Measurements from ENCODE around the gene TCIRG1. TPM values are rescaled to one million over a fixed set of nuclear protein-coding genes. Genes with fewer than 3 reads are reported as not detected.
A peak's percentile ranks its signal among the peaks of the same experiment; 100 is the strongest.

The TCIRG1 gene
- total RNA-seq, 4 donors from 2014 or later, result 260 to 697 (median 380) TPM

GRCh38 chr11:68015467-68015866 lies 23.4 kb upstream of the TCIRG1 start:
- H3K9me3 ChIP-seq, result no peaks in the 10 kb centered on the region
- no peaks in the 10 kb centered on the region for H3K36me3 ChIP-seq
- peaks cover 21 to 36% (median 25%) of the 10 kb centered on the region in 4 donors for H3K4me1 ChIP-seq
- WGBS, 2 donors (ENCODE audit: low coverage in 1 of 2), result 94 to 100% methylated on average over 7 to 8 of the region's 8 CpGs
- H3K4me3 ChIP-seq, result no peak overlapping the region
- H3K27ac ChIP-seq, result no peak overlapping the region
- intact Hi-C loops (cut with DNase I; ENCODE audit: low total_unique reads) (no loop called here), in situ Hi-C loops (cut with MboI; ENCODE audit: low pct_ligation_motif_present in 1 of 4, low pct_unique_long_range_greater_than_20kb in 1 of 4, low sequenced_read_pairs in 3 of 4) (no loop called here)
- H3K27me3 ChIP-seq, result no peaks in the 10 kb centered on the region
- no peak for DNase-seq
- TF ChIP-seq POLR2AphosphoS5 (IDR thresholded peaks at IDR 0.05), result no peak
- no peak for TF ChIP-seq EP300 (IDR thresholded peaks at IDR 0.05; ENCODE audit: low read depth)
- no peak for TF ChIP-seq POLR2A (IDR thresholded peaks at IDR 0.05)
- TF ChIP-seq CTCF (IDR thresholded peaks at IDR 0.05), result no peak

- Histone ChIP-seq H3K4me3 (no peak overlapping the region), H3K27ac (no peak overlapping the region), H3K36me3 (no peaks in the 10 kb centered on the region), H3K4me1 (peaks cover 14 to 27% (median 17%) of the 10 kb centered on the region in 4 donors), H3K27me3 (no peaks in the 10 kb centered on the region), H3K9me3 (no peaks in the 10 kb centered on the region)
- intact Hi-C loops (cut with DNase I; ENCODE audit: low total_unique reads), result no loop called here
- WGBS, 2 donors (ENCODE audit: low coverage in 1 of 2), result 64 to 100% methylated on average over 1 to 13 of the region's 13 CpGs
- in situ Hi-C loops (cut with MboI; ENCODE audit: low pct_ligation_motif_present in 1 of 4, low pct_unique_long_range_greater_than_20kb in 1 of 4, low sequenced_read_pairs in 3 of 4), result no loop called here
- DNase-seq, result no peak
- TF ChIP-seq CTCF (IDR thresholded peaks at IDR 0.05), result no peak
- TF ChIP-seq POLR2A (IDR thresholded peaks at IDR 0.05), result no peak
- no peak for TF ChIP-seq EP300 (IDR thresholded peaks at IDR 0.05; ENCODE audit: low read depth)
- no peak for TF ChIP-seq POLR2AphosphoS5 (IDR thresholded peaks at IDR 0.05)
These were observed 22.5 kb upstream of the TCIRG1 start for GRCh38 chr11:68016161-68016903.

GRCh38 chr11:68016904-68017817 lies 21.7 kb upstream of the TCIRG1 start:
- Histone ChIP-seq H3K4me1 (peaks cover 14 to 22% (median 15%) of the 10 kb centered on the region in 4 donors), H3K36me3 (no peaks in the 10 kb centered on the region), H3K9me3 (no peaks in the 10 kb centered on the region), H3K27ac (peak overlapping the region in 1 of 4 donors; percentile 4), H3K27me3 (no peaks in the 10 kb centered on the region), H3K4me3 (no peak overlapping the region)
- TF ChIP-seq POLR2A (IDR thresholded peaks at IDR 0.05) (no peak), EP300 (IDR thresholded peaks at IDR 0.05; ENCODE audit: low read depth) (no peak), POLR2AphosphoS5 (IDR thresholded peaks at IDR 0.05) (no peak), CTCF (IDR thresholded peaks at IDR 0.05) (no peak)
- in situ Hi-C loops (cut with MboI; ENCODE audit: low pct_ligation_motif_present in 1 of 4, low pct_unique_long_range_greater_than_20kb in 1 of 4, low sequenced_read_pairs in 3 of 4), result no loop called here
- no peak for DNase-seq
- WGBS, 2 donors (ENCODE audit: low coverage in 1 of 2), result 49% methylated on average over 13 of the region's 16 CpGs; no CpG with 5 or more reads in 1 of the 2 donors
- intact Hi-C loops (cut with DNase I; ENCODE audit: low total_unique reads), result no loop called here
